ENCODE measurements around the gene GLRX3. TPM values are rescaled to one million over a fixed set of nuclear protein-coding genes. Genes with fewer than 3 reads are reported as not detected.
A peak's percentile ranks its signal among the peaks of the same experiment; 100 is the strongest.

The GLRX3 gene
- total RNA-seq, 1 donor from 2014 or later: 61.2 TPM

- Mint-ChIP-seq H3K4me3 (ENCODE audit: unreplicated experiment) (no peak overlapping the region), H3K27ac (ENCODE audit: unreplicated experiment) (no peak overlapping the region), H3K36me3 (ENCODE audit: unreplicated experiment) (peaks cover 27% of the 10 kb centered on the region), H3K27me3 (ENCODE audit: unreplicated experiment) (no peaks in the 10 kb centered on the region), H3K9me3 (ENCODE audit: unreplicated experiment) (no peaks in the 10 kb centered on the region), H3K4me1 (ENCODE audit: unreplicated experiment) (peaks cover 2% of the 10 kb centered on the region)
- TF ChIP-seq CTCF (IDR thresholded peaks at IDR 0.05): no peak
- no peak for DNase-seq (ENCODE audit: extremely low spot score, unreplicated experiment)
Observed at GRCh38 chr10:130177250-130177649, 41.1 kb downstream of the GLRX3 start.

GRCh38 chr10:130179640-130180039 is 43.4 kb downstream of the GLRX3 start:
- no peaks in the 10 kb centered on the region for H3K27me3 Mint-ChIP-seq (ENCODE audit: unreplicated experiment)
- no peak overlapping the region for H3K27ac Mint-ChIP-seq (ENCODE audit: unreplicated experiment)
- TF ChIP-seq CTCF (IDR thresholded peaks at IDR 0.05): peak; percentile 55
- no peaks in the 10 kb centered on the region for H3K9me3 Mint-ChIP-seq (ENCODE audit: unreplicated experiment)
- H3K4me1 Mint-ChIP-seq (ENCODE audit: unreplicated experiment): peaks cover 2% of the 10 kb centered on the region
- H3K36me3 Mint-ChIP-seq (ENCODE audit: unreplicated experiment): peaks cover 36% of the 10 kb centered on the region
- H3K4me3 Mint-ChIP-seq (ENCODE audit: unreplicated experiment): no peak overlapping the region
- no peak for DNase-seq (ENCODE audit: extremely low spot score, unreplicated experiment)

GRCh38 chr10:130180416-130180815 is 44.2 kb downstream of the GLRX3 start:
- H3K9me3 Mint-ChIP-seq (ENCODE audit: unreplicated experiment): no peaks in the 10 kb centered on the region
- H3K27ac Mint-ChIP-seq (ENCODE audit: unreplicated experiment): no peak overlapping the region
- peaks cover 2% of the 10 kb centered on the region for H3K4me1 Mint-ChIP-seq (ENCODE audit: unreplicated experiment)
- TF ChIP-seq CTCF (IDR thresholded peaks at IDR 0.05): no peak
- DNase-seq (ENCODE audit: extremely low spot score, unreplicated experiment): no peak
- no peak overlapping the region for H3K4me3 Mint-ChIP-seq (ENCODE audit: unreplicated experiment)
- no peaks in the 10 kb centered on the region for H3K27me3 Mint-ChIP-seq (ENCODE audit: unreplicated experiment)
- peaks cover 32% of the 10 kb centered on the region for H3K36me3 Mint-ChIP-seq (ENCODE audit: unreplicated experiment)

GRCh38 chr10:130181858-130182257 is 45.7 kb downstream of the GLRX3 start:
- H3K4me1 Mint-ChIP-seq (ENCODE audit: unreplicated experiment): peaks cover 2% of the 10 kb centered on the region
- DNase-seq (ENCODE audit: extremely low spot score, unreplicated experiment): no peak
- no peaks in the 10 kb centered on the region for H3K9me3 Mint-ChIP-seq (ENCODE audit: unreplicated experiment)
- H3K4me3 Mint-ChIP-seq (ENCODE audit: unreplicated experiment): no peak overlapping the region
- peaks cover 35% of the 10 kb centered on the region for H3K36me3 Mint-ChIP-seq (ENCODE audit: unreplicated experiment)
- H3K27ac Mint-ChIP-seq (ENCODE audit: unreplicated experiment): no peak overlapping the region
- no peaks in the 10 kb centered on the region for H3K27me3 Mint-ChIP-seq (ENCODE audit: unreplicated experiment)
- no peak for TF ChIP-seq CTCF (IDR thresholded peaks at IDR 0.05)

GRCh38 chr10:130185591-130185990 is 49.4 kb downstream of the GLRX3 start:
- Mint-ChIP-seq H3K4me3 (ENCODE audit: unreplicated experiment) (no peak overlapping the region), H3K27ac (ENCODE audit: unreplicated experiment) (no peak overlapping the region), H3K4me1 (ENCODE audit: unreplicated experiment) (no peaks in the 10 kb centered on the region), H3K36me3 (ENCODE audit: unreplicated experiment) (peaks cover 26% of the 10 kb centered on the region), H3K27me3 (ENCODE audit: unreplicated experiment) (no peaks in the 10 kb centered on the region), H3K9me3 (ENCODE audit: unreplicated experiment) (no peaks in the 10 kb centered on the region)
- DNase-seq (ENCODE audit: extremely low spot score, unreplicated experiment): no peak
- no peak for TF ChIP-seq CTCF (IDR thresholded peaks at IDR 0.05)

Measured in osteocyte (in vitro differentiated cells).